ENCODE data around the gene SOX1. TPM values are rescaled to one million over a fixed set of nuclear protein-coding genes. Genes with fewer than 3 reads are reported as not detected.
A peak's percentile ranks its signal among the peaks of the same experiment; 100 is the strongest.

The SOX1 gene
- total and polyA plus RNA-seq, 2 donors (not counting 3 experiments of a cell fraction or from before 2014, with no cell fraction given), result not detected

- Histone ChIP-seq H3K4me1 (ENCODE audit: control insufficient read depth, extremely low read depth, insufficient read depth, low read length) (no peaks in the 10 kb centered on the region), H3K9me1 (replicated peaks; ENCODE audit: control insufficient read depth, extremely low read depth, insufficient read depth, low read length) (no peaks in the 10 kb centered on the region), H4K20me1 (replicated peaks; ENCODE audit: control insufficient read depth, extremely low read depth, insufficient read depth, low read length) (no peaks in the 10 kb centered on the region), H3K36me3 (ENCODE audit: control insufficient read depth in 2 of 2, extremely low read depth in 1 of 2, insufficient read depth in 2 of 2, low read length in 2 of 2) (no peaks in the 10 kb centered on the region), H3K79me2 (ENCODE audit: control insufficient read depth, insufficient read depth, low read length) (no peaks in the 10 kb centered on the region), H3K4me2 (ENCODE audit: insufficient read depth, low read length) (no peak overlapping the region), H3K27ac (ENCODE audit: insufficient read depth, low read depth, low read length) (no peak overlapping the region), H3K4me3 (replicated peaks in 1 of 3; ENCODE audit: insufficient read depth in 1 of 3, low read depth in 1 of 3, low read length in 3 of 3) (no peak overlapping the region), H3K9ac (replicated peaks; ENCODE audit: extremely low read depth, insufficient read depth, low read length) (no peak overlapping the region), H3K9me3 (replicated peaks; ENCODE audit: control insufficient read depth, insufficient read depth, low read length) (no peaks in the 10 kb centered on the region), H3K27me3 (ENCODE audit: control insufficient read depth in 2 of 2, insufficient read depth in 2 of 2, low read length in 2 of 2) (peaks cover 71 to 83% of the 10 kb centered on the region in 2 experiments), H2AFZ (ENCODE audit: low read depth, low read length) (no peak overlapping the region)
- ChIA-PET CTCF (no interaction called here), POLR2A (no interaction called here)
- dilution Hi-C loops (cut with MboI; ENCODE audit: extremely low pct_ligation_motif_present, low sequenced_read_pairs), result no loop called here
- DNase-seq (ENCODE audit: low read depth, low spot score) (no peak), FAIRE-seq (no peak)
- BruUV-seq (replicated peaks), result no TSS peak
- TF ChIP-seq EZH2 (IDR thresholded peaks at IDR 0.05; ENCODE audit: borderline replicate concordance, low read depth, low read length, severe bottlenecking) (peak; percentile 72), FOS (IDR thresholded peaks at IDR 0.05; ENCODE audit: borderline replicate concordance, insufficient read depth, low read length) (no peak)
- intact Hi-C loops (cut with micrococcal nuclease), result no loop called here
These were observed 11.7 kb upstream of the SOX1 start for GRCh38 chr13:112055036-112055914.

GRCh38 chr13:112055915-112056269, 11.1 kb upstream of the SOX1 start:
- ChIA-PET POLR2A (no interaction called here), CTCF (no interaction called here)
- H3K36me3 ChIP-seq (ENCODE audit: control insufficient read depth in 2 of 2, extremely low read depth in 1 of 2, insufficient read depth in 2 of 2, low read length in 2 of 2), result no peaks in the 10 kb centered on the region
- H3K9me1 ChIP-seq (replicated peaks; ENCODE audit: control insufficient read depth, extremely low read depth, insufficient read depth, low read length), result no peaks in the 10 kb centered on the region
- intact Hi-C loops (cut with micrococcal nuclease), result no loop called here
- H3K4me1 ChIP-seq (ENCODE audit: control insufficient read depth, extremely low read depth, insufficient read depth, low read length), result no peaks in the 10 kb centered on the region
- no peaks in the 10 kb centered on the region for H4K20me1 ChIP-seq (replicated peaks; ENCODE audit: control insufficient read depth, extremely low read depth, insufficient read depth, low read length)
- BruUV-seq (replicated peaks), result no TSS peak
- H3K9me3 ChIP-seq (replicated peaks; ENCODE audit: control insufficient read depth, insufficient read depth, low read length), result no peaks in the 10 kb centered on the region
- H3K27me3 ChIP-seq (ENCODE audit: control insufficient read depth in 2 of 2, insufficient read depth in 2 of 2, low read length in 2 of 2), result peaks cover 77 to 89% of the 10 kb centered on the region in 2 experiments
- H2AFZ ChIP-seq (ENCODE audit: low read depth, low read length), result no peak overlapping the region
- H3K79me2 ChIP-seq (ENCODE audit: control insufficient read depth, insufficient read depth, low read length), result no peaks in the 10 kb centered on the region
- H3K27ac ChIP-seq (ENCODE audit: insufficient read depth, low read depth, low read length), result no peak overlapping the region
- dilution Hi-C loops (cut with MboI; ENCODE audit: extremely low pct_ligation_motif_present, low sequenced_read_pairs), result no loop called here
- DNase-seq (ENCODE audit: low read depth, low spot score), result no peak
- no peak overlapping the region for H3K9ac ChIP-seq (replicated peaks; ENCODE audit: extremely low read depth, insufficient read depth, low read length)
- no peak for TF ChIP-seq POLR2A (IDR thresholded peaks at IDR 0.05; ENCODE audit: low read depth, low read length)
- TF ChIP-seq EZH2 (IDR thresholded peaks at IDR 0.05; ENCODE audit: borderline replicate concordance, low read depth, low read length, severe bottlenecking), result no peak
- TF ChIP-seq CTCF (IDR thresholded peaks at IDR 0.05; ENCODE audit: extremely low read depth in 1 of 2, insufficient read depth in 1 of 2, low read depth in 1 of 2, low read length in 2 of 2), result no peak
- TF ChIP-seq MYC (IDR thresholded peaks at IDR 0.05; ENCODE audit: low read depth, low read length), result no peak
- TF ChIP-seq JUN (IDR thresholded peaks at IDR 0.05; ENCODE audit: borderline replicate concordance, insufficient read depth, insufficient read length, low read depth), result no peak
- no peak for TF ChIP-seq GATA2 (IDR thresholded peaks at IDR 0.05; ENCODE audit: insufficient read depth, insufficient read length, low read depth, low read length)
- no peak for TF ChIP-seq FOS (IDR thresholded peaks at IDR 0.05; ENCODE audit: borderline replicate concordance, insufficient read depth, low read length)
- no peak for TF ChIP-seq MAX (IDR thresholded peaks at IDR 0.05; ENCODE audit: insufficient read depth, insufficient read length)
- no peak for TF ChIP-seq POLR2AphosphoS5 (IDR thresholded peaks at IDR 0.05; ENCODE audit: insufficient read depth, low read depth, low read length)
- H3K4me3 ChIP-seq (replicated peaks in 1 of 3; ENCODE audit: insufficient read depth in 1 of 3, low read depth in 1 of 3, low read length in 3 of 3), result no peak overlapping the region
- no peak for FAIRE-seq
- no peak overlapping the region for H3K4me2 ChIP-seq (ENCODE audit: insufficient read depth, low read length)
